Measurements from ENCODE around the gene PTBP1.
"Not testable (repeated sequence)": the region's sequence is repeated elsewhere in the genome, so short reads cannot be mapped to it uniquely, and the experiment has no call there.

Gene PTBP1

GRCh38 chr19:811506-812048 lies 14.3 kb downstream of the PTBP1 start:
- DNase-seq: no peak

GRCh38 chr19:812049-812746 lies 14.9 kb downstream of the PTBP1 start:
- DNase-seq: no peak

GRCh38 chr19:812747-813218 lies 15.5 kb downstream of the PTBP1 start:
- no peak for DNase-seq

GRCh38 chr19:813219-814151 lies 16.2 kb downstream of the PTBP1 start:
- DNase-seq: no peak

DNA sequence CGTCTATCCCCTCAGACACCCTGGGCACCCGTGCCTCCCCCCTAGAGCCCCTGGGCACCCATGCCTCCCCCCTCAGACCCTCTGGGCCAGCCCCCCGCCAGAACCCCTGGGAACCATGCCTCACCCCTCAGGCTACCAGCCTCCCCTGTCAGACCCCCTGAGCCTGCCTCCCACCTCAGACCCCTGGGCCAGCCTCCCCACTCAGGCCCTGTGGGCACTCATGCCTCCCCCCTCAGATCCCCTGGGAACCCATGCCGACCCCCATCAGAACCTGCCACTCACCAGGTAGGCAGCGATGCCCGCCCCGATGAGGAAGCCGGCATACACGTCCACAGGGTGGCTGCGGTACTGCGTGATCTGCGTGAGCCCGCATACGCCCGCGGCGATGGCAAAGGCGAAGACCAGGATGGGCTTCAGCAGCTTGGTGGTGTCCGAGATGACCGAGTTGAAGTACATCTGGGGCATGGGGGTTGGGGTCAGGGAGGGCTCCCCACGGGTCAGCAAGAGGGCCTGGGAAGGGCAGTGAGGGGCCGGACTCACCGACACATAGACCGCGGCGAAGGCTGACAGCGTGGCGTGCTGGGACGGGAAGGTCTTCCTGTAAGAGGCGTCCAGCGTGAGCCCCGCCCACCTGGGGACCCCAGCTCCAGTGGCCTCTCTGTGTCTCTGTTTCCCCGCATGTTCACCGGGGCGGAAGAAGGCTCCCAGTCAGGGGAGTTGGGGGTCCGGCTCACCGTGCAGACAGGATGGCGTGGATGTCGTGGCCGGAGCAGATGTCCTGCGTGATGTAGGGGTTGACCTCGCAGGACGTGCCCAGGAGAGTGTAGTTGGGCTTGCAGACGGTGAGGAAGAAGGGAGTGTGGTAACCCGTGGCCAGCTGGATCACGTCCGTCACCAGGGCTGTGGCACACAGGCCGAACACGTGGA lies 17.2 kb downstream of the PTBP1 start:
- no peak for DNase-seq

DNA sequence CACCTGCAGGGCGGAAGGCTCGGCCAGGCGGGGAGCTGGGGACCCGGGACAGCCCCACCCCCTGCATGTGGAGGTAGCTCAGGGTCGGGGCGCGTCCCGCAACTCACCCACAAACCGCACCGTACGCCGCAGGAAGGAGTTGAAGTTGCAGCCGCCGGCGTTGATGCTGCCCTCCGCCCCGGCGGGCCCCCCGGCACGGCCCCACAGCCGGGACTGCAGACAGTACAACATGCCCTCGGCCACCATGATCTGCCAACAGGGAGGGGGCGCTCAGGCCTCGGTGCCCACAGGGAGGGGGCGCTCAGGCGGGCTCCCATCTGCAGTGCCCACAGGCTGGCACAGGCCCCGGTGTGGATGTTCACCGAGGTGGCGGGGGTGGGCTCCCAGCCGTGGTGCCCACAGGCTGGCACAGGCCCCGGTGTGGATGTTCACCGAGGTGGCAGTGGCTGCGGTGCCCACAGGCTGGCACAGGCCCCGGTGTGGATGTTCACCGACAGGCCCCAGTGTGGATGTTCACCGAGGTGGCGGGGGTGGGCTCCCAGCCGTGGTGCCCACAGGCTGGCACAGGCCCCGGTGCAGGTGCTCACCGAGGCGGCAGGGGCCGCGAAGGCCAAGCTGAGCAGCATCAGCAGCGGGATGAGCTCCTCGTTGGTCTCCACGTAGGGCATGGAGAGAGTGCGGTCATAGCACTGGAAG lies 18.0 kb downstream of the PTBP1 start:
- DNase-seq: no peak

DNA sequence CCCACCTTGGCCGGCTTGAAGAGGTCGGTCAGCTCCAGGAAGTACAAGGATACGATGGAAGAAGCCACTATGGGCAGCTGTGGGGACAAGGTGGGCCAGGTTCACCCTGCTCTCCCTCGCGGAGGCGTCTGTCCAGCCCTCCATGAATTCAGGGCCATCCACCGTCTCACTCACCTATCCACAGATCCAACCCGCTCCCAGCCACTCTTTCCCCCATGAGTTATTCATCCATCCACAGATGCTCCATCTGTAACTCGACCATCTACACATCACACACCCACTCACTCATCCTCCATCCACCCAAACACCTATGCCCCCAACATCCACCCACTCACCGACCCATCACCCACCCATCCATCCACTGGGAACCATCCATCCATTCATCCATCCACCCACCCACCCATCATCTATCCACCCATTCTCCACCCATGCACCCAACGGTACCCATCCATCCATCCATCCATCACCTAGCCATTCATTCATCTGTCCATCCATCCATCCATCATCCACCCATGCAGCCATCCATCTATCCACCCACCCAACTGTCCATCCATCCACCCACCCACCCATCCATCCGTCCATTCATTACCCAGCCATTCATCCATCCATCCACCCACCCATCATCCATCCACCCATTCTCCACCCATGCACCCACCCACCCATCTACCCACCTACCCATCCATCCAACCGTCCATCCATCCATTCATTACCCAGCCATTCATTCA lies 18.7 kb downstream of the PTBP1 start:
- no peak for DNase-seq

GRCh38 chr19:816500-816857 lies 19.2 kb downstream of the PTBP1 start:
- no peak for DNase-seq

- DNase-seq: not testable (repeated sequence)
These were observed 23.0 kb downstream of the PTBP1 start for GRCh38 chr19:820212-820611.

DNA sequence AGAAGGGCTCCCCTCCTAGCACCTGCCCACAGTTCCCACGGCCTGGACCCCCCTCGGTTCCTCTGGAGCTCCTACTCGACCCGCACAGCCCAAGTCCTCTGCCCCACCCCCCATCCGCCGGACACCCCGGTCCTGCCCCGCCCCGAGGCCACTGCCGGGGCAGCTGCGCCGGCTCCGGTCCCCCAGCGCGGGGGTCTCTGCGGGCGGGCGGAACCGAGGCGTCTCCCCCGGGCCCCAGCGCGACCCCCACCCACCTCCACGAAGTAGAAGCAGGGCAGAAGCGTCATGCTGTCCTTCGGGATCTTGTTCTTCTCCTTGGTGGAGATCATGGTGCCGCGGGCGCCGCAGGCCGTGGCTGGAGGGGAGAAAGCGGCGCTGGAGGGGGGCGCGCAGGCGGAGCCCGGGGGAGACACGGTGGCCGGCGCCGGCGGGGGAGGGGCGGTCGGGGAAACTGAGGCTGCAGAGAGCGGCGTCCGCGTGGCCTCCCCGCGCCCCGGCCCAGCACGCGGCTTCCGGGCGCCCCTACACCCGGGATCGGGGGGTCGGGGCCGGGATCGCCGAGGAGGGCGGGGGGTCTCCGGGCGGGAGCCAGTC lies 24.1 kb downstream of the PTBP1 start:
- no peak for DNase-seq

DNA sequence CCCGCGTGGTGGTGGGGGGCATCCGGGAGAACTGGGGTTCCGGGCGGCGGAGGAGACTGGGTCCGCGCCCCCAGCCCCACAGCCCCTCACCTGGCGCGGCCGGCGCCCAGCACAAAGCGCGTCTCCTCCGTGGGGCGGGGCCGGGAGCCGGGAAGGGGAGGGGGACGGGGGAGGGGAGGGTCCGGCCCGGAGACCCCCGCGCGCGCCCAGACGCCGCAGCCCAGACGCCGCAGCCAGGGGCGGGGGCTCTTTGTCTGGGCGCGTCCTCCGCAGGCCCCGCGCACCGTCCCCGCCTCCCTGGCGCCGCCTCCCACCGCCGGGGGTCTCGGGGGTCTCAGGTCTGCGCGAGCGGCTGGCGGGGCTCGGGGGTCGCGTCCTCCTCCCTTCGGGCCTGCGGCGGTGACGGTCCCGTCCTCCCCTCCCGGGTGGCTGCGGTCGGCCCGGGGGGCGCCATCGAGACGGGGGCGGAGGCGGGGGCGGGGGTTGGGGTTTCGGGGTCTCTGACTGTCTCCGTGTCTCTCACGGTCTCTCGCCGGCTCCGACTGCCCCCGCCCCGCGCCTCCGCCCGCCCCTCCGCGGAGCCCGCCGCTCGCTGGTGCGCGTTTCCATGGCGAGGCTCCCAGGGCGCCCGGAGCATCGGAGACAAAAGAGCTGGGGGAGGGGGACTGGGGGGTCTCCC lies 24.7 kb downstream of the PTBP1 start, which contains the start of gene PLPPR3:
Gene PLPPR3, minus strand, starts transcription at position 131 of the 679 bp plus-strand sequence. CDS start 396 bp downstream, outside the sequence.
- no peak for DNase-seq

DNA sequence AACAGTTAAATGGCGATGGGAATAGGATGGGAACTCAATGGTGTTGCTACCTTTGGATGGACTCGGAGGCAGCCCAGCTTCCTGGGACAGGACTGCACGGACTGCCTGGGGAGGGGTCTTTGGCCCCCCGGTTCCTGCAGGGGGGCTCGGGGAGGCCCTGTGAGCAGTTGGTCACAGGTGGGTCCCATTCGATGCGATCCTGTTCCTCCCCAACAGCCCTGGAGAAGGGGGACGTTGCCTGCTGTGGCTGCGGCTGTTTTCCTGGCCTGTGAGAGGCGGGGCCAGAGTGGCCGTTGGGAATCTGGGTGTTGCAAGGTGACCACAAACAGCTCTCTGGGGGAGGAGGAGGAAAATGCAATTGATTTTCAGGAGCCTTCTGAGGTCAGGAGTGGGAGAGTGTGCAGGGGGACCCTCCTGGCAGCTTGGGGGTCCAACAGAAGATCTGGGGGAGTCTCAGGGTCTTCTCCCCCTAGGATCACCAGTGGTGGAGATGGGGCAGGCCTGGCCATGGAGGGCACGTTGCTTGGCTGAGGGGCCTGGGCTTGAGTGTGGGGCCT lies 26.4 kb downstream of the PTBP1 start:
- no peak for DNase-seq

DNA sequence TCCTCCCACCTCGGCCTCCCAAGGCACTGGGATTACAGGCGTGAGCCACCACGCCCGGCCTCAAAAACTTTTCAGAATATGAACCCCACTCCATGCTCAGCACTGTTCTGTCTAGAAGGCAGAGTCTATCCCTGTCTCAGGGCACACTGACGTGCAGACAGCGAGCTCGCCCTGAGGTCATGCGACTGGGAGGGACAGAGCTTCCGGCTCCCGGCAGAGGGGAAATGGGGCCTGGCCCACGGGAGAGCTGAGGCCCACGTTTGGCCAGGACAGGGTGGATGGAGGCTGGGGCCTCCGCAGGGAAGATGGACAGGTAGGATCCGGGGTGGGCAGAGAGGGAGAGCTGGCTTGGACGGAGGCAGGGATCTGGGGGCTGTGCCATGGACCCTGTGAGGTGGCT lies 27.6 kb downstream of the PTBP1 start:
- DNase-seq: no peak

GRCh38 chr19:825897-826644 lies 28.8 kb downstream of the PTBP1 start:
- no peak for DNase-seq

GRCh38 chr19:827314-827709 lies 30.1 kb downstream of the PTBP1 start:
- DNase-seq: no peak

- no peak for DNase-seq
These were observed 30.6 kb downstream of the PTBP1 start, which contains the start of gene AZU1 for GRCh38 chr19:827710-828321. AZU1 (plus strand) TSS chr19:827837; CDS start chr19:827847, 10 bp downstream.

DNA sequence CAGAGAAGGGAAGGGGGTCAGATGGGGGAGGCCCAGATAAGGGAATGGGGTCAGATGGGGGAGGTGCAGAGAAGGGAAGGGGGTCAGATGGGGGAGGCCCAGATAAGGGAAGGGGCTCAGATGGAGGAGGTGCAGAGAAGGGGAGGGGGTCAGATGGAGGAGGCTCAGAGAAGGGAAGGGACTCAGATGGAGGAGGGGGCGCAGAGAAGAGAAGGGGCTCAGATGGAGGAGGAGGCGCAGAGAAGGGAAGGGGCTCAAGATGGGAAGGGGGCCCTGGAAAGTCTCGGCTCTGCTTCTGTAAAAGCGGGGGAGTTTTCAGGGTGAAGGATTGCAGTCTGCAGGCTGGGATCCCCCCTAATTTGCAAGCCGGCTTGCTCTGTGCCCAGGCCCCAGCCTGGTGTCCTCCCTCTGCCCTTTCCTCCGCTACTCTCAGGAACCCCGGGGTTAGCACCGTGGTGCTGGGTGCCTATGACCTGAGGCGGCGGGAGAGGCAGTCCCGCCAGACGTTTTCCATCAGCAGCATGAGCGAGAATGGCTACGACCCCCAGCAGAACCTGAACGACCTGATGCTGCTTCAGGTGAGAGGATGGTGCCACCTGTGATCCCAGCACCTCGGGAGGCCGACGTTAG lies 32.0 kb downstream of the PTBP1 start:
- no peak for DNase-seq

Measured in CD4-positive, alpha-beta T cell treated with Interleukin-17A for 4 hours (primary cell).